H9 (cell line): ENCODE results near the gene TAF1C. TPM values are rescaled to one million over a fixed set of nuclear protein-coding genes. Genes with fewer than 3 reads are reported as not detected.

Experiments
- DNase-seq: peaks from one replicate; pipeline ENCODE4 v3.0.0-alpha.2; 2017
- H2AFZ ChIP-seq: one replicate; pipeline ENCODE4 v1.6.1; 2013; ENCODE audit warnings: mild to moderate bottlenecking, low read length, control low read depth, moderate library complexity
- H2AK5ac ChIP-seq: 2 replicates; pipeline ENCODE4 v1.6.1; 2013; ENCODE audit warnings: low read length, control low read depth, mixed read lengths; ENCODE audit not compliant: insufficient read length
- H2BK120ac ChIP-seq: one replicate; pipeline ENCODE4 v1.6.1; 2013; ENCODE audit warnings: low read depth, mild to moderate bottlenecking, low read length, control low read depth, inconsistent platforms; ENCODE audit not compliant: poor library complexity, severe bottlenecking
- H2BK12ac ChIP-seq: 2 replicates; pipeline ENCODE4 v1.6.1; 2013; ENCODE audit warnings: low read length, control low read depth, mixed read lengths, low read depth; ENCODE audit not compliant: insufficient read length
- H2BK15ac ChIP-seq: 2 replicates; pipeline ENCODE4 v1.6.1; 2013; ENCODE audit warnings: low read depth, low read length, control low read depth
- H2BK20ac ChIP-seq: one replicate; pipeline ENCODE4 v1.6.1; 2013; ENCODE audit warnings: low read depth, mild to moderate bottlenecking, low read length, control low read depth, inconsistent platforms; ENCODE audit not compliant: poor library complexity, severe bottlenecking
- H2BK5ac ChIP-seq: 2 replicates; pipeline ENCODE4 v1.6.1; 2013; ENCODE audit warnings: low read length, control low read depth, mixed read lengths; ENCODE audit not compliant: insufficient read length
- H3K14ac ChIP-seq: 2 replicates; pipeline ENCODE4 v1.6.1; 2013; ENCODE audit warnings: low read length, control low read depth; ENCODE audit not compliant: insufficient read depth
- H3K18ac ChIP-seq: 2 replicates; pipeline ENCODE4 v1.6.1; 2013; ENCODE audit warnings: low read depth, mild to moderate bottlenecking, mixed read lengths, low read length, control low read depth; ENCODE audit not compliant: insufficient read length
- H3K23ac ChIP-seq: 2 replicates; pipeline ENCODE4 v1.6.1; 2013; ENCODE audit warnings: low read length, control low read depth, mixed read lengths, low read depth; ENCODE audit not compliant: insufficient read length
- H3K23me2 ChIP-seq: 2 replicates; pipeline ENCODE4 v1.6.1; 2013; ENCODE audit warnings: low read depth, mild to moderate bottlenecking, mixed read lengths, low read length, control low read depth; ENCODE audit not compliant: insufficient read length, poor library complexity, severe bottlenecking
- H3K27ac ChIP-seq: 2 replicates; pipeline ENCODE4 v1.5.1; 2013; ENCODE audit warnings: low read length, control low read depth, mixed read lengths, low read depth; ENCODE audit not compliant: insufficient read length
- H3K27me3 ChIP-seq: 2 replicates; pipeline ENCODE4 v1.6.1; 2013; ENCODE audit warnings: low read length, control low read depth, inconsistent platforms; ENCODE audit not compliant: insufficient read depth
- H3K4ac ChIP-seq: 2 replicates; pipeline ENCODE4 v1.6.1; 2013; ENCODE audit warnings: low read depth, mild to moderate bottlenecking, control low read depth, inconsistent platforms, low read length, moderate library complexity
- H3K4me1 ChIP-seq: 2 replicates; pipeline ENCODE4 v1.6.1; 2013; ENCODE audit warnings: low read length, control low read depth, inconsistent platforms; ENCODE audit not compliant: insufficient read depth
- H3K4me2 ChIP-seq: 2 replicates; pipeline ENCODE4 v1.6.1; 2013; ENCODE audit warnings: low read length, control low read depth, mixed read lengths; ENCODE audit not compliant: insufficient read length, insufficient read depth
- H3K56ac ChIP-seq: 2 replicates; pipeline ENCODE4 v1.6.1; 2013; ENCODE audit warnings: low read depth, mild to moderate bottlenecking, mixed read lengths, low read length, control low read depth; ENCODE audit not compliant: insufficient read length
- H3K79me1 ChIP-seq: 2 replicates; pipeline ENCODE4 v1.6.1; 2013; ENCODE audit warnings: low read depth, mild to moderate bottlenecking, moderate library complexity, low read length, control low read depth, inconsistent platforms; ENCODE audit not compliant: insufficient read depth, poor library complexity, severe bottlenecking
- H3K79me2 ChIP-seq: 2 replicates; pipeline ENCODE4 v1.6.1; 2013; ENCODE audit warnings: low read length, control low read depth, inconsistent platforms; ENCODE audit not compliant: insufficient read depth
- H3K9ac ChIP-seq: 2 replicates; pipeline ENCODE4 v1.6.1; 2013; ENCODE audit warnings: low read length, control low read depth, mixed read lengths; ENCODE audit not compliant: insufficient read length; ENCODE audit errors: extremely low read depth
- H3K9me3 ChIP-seq: one replicate; pipeline ENCODE4 v1.6.1; 2013; ENCODE audit warnings: low read depth, low read length, inconsistent platforms; ENCODE audit not compliant: control insufficient read depth
- H3T11ph ChIP-seq: one replicate; pipeline ENCODE4 v1.6.1; 2013; ENCODE audit warnings: mild to moderate bottlenecking, low read length, control low read depth, inconsistent platforms
- H4K20me1 ChIP-seq: one replicate; pipeline ENCODE4 v1.6.1; 2013; ENCODE audit not compliant: control insufficient read depth, insufficient read length, insufficient read depth
- H4K5ac ChIP-seq: 2 replicates; pipeline ENCODE4 v1.6.1; 2013; ENCODE audit warnings: low read depth, mild to moderate bottlenecking, mixed read lengths, low read length, control low read depth; ENCODE audit not compliant: insufficient read length
- H4K8ac ChIP-seq: replicated peaks from 2 replicates; pipeline ENCODE4 v1.6.1; 2013; ENCODE audit warnings: low read length, control low read depth, mixed read lengths, low read depth; ENCODE audit not compliant: insufficient read length
- H4K91ac ChIP-seq: 2 replicates; pipeline ENCODE4 v1.6.1; 2013; ENCODE audit warnings: low read depth, mild to moderate bottlenecking, moderate library complexity, mixed read lengths, low read length, control low read depth; ENCODE audit not compliant: insufficient read length
- H3K27ac Mint-ChIP-seq, 3 experiments: 2 replicates in 2 of 3; 3 replicates in 1 of 3; pipeline ENCODE4 v1.8.0; 2020 to 2021; ENCODE audit warnings: mixed read lengths in 3 of 3, mild to moderate bottlenecking in 1 of 3, moderate library complexity in 1 of 3
- H3K27me3 Mint-ChIP-seq: 2 replicates; pipeline ENCODE4 v1.8.0; 2021; ENCODE audit warnings: low read depth, mild to moderate bottlenecking, moderate library complexity, mixed read lengths
- H3K36me3 Mint-ChIP-seq, 3 experiments: 2 replicates in 2 of 3; 3 replicates in 1 of 3; pipeline ENCODE4 v1.8.0; 2020 to 2021; ENCODE audit warnings: low read depth in 3 of 3, mixed read lengths in 3 of 3; ENCODE audit not compliant: insufficient read depth in 1 of 3
- H3K4me1 Mint-ChIP-seq, 2 experiments: 2 replicates each; pipeline ENCODE4 v1.8.0; 2020; ENCODE audit warnings: mixed read lengths in 2 of 2
- H3K4me3 Mint-ChIP-seq, 2 experiments: 2 replicates in 1 of 2; 3 replicates in 1 of 2; pipeline ENCODE4 v1.8.0; 2020 to 2021; ENCODE audit warnings: mild to moderate bottlenecking in 2 of 2, mixed read lengths in 2 of 2, moderate library complexity in 1 of 2
- H3K9me3 Mint-ChIP-seq, 2 experiments: 2 replicates in 1 of 2; 3 replicates in 1 of 2; pipeline ENCODE4 v1.8.0; 2020; ENCODE audit warnings: mild to moderate bottlenecking in 2 of 2, mixed read lengths in 2 of 2, moderate library complexity in 1 of 2
- CTCF ChIP-seq: fragments of 200-600 bp; sonication (generic); conservative IDR thresholded peaks from 3 replicates; pipeline ENCODE4 v1.8.0; 2021; ENCODE audit warnings: antibody characterized with exemption, mild to moderate bottlenecking
- WGBS: extraction: QIAGEN DNeasy Blood & Tissue Kit; methylation state at CpG from one replicate; pipeline ENCODE4 v1.1.7; 2013; ENCODE audit warnings: missing lambda C conversion rate, low lambda C conversion rate, mixed read lengths; ENCODE audit not compliant: insufficient read length; ENCODE audit errors: extremely low coverage; 5-methylcytosine and 5-hydroxymethylcytosine counted together
- total RNA-seq: library from RNA; stranded (reverse); gene quantifications from 2 replicates; pipeline ENCODE4 v1.2.1, GENCODE V29; 2021

Gene TAF1C
- total RNA-seq, 1 experiment from 2014 or later: 78.6 TPM

GRCh38 chr16:84176192-84177053, 10.4 kb downstream of the TAF1C start:
- H4K91ac ChIP-seq: no peak overlapping the region
- no peak overlapping the region for H3K23ac ChIP-seq
- no CpG with 5 or more reads among the region's 18 CpGs for WGBS
- no peak overlapping the region for H3K4me2 ChIP-seq
- no peaks in the 10 kb centered on the region for H3K27me3 ChIP-seq
- Mint-ChIP-seq H3K4me3 (no peak overlapping the region), H3K27me3 (peaks cover 5% of the 10 kb centered on the region; the same call in 1 of the 2 replicates), H3K4me1 (peaks cover 4 to 5% of the 10 kb centered on the region in 2 experiments), H3K27ac (peak overlapping the region in 2 of 3 experiments; percentile 34 to 66; a peak in 2 of 7 replicates), H3K36me3 (peaks cover 2 to 26% (median 23%) of the 10 kb centered on the region in 3 experiments; a peak in 6 of 7 replicates), H3K9me3 (no peaks in the 10 kb centered on the region)
- no peak overlapping the region for H3K18ac ChIP-seq
- no peaks in the 10 kb centered on the region for H4K20me1 ChIP-seq
- no peak overlapping the region for H4K8ac ChIP-seq
- H3K79me1 ChIP-seq: no peaks in the 10 kb centered on the region
- no peak overlapping the region for H3K4ac ChIP-seq
- H3K4me1 ChIP-seq: no peaks in the 10 kb centered on the region
- H3K56ac ChIP-seq: no peak overlapping the region
- H2BK15ac ChIP-seq: no peak overlapping the region
- H3K27ac ChIP-seq: no peak overlapping the region
- H4K5ac ChIP-seq: no peak overlapping the region
- H3K23me2 ChIP-seq: no peaks in the 10 kb centered on the region
- H2AFZ ChIP-seq: no peak overlapping the region
- no peak overlapping the region for H2BK12ac ChIP-seq
- no peak for TF ChIP-seq CTCF
- no peak overlapping the region for H2BK20ac ChIP-seq
- H3K9me3 ChIP-seq: no peaks in the 10 kb centered on the region
- H3K9ac ChIP-seq: no peak overlapping the region
- no peaks in the 10 kb centered on the region for H3K79me2 ChIP-seq
- no peak overlapping the region for H2AK5ac ChIP-seq
- no peak overlapping the region; the same call in 1 of the 2 replicates for H3K14ac ChIP-seq
- H3T11ph ChIP-seq: no peak overlapping the region
- no peak overlapping the region for H2BK120ac ChIP-seq
- H2BK5ac ChIP-seq: no peak overlapping the region
- no peak for DNase-seq
